Stimulated activated CD4-positive, alpha-beta T cell treated with anti-CD3 and anti-CD28 coated beads, TNF-alpha, amount 100 ng/mL, for 1 hour (primary cell): Measurements from ENCODE around the gene CPNE6.

ENCODE experiments used
- DNase-seq, 3 donors: peaks; one replicate each; pipeline ENCODE4 v3.0.0-alpha.2; 2020; ENCODE audit warnings: low read depth in 3 of 3, low spot score in 1 of 3

Gene CPNE6

GRCh38 chr14:24126939-24127338 lies 55.6 kb downstream of the CPNE6 start:
- no peak for DNase-seq

GRCh38 chr14:24127673-24128072 lies 56.3 kb downstream of the CPNE6 start:
- DNase-seq: no peak
